Stimulated activated CD8-positive, alpha-beta memory T cell treated with anti-CD3 and anti-CD28 coated beads, Interleukin-15, amount 100 ng/mL, for 4 hours (primary cell): ENCODE measurements around the gene KRTAP10-12.
"Not testable (repeated sequence)": the region's sequence is repeated elsewhere in the genome, so short reads cannot be mapped to it uniquely, and the experiment has no call there.

ENCODE experiments used
- DNase-seq, 2 donors: peaks; one replicate each; pipeline ENCODE4 v3.0.0-alpha.2; 2020; ENCODE audit warnings: low read depth in 2 of 2

Gene KRTAP10-12

GRCh38 chr21:44697172-44697810 is at the start of gene KRTAP10-12:
TSS of gene KRTAP10-12 (plus strand) at chr21:44697172. CDS start at chr21:44697202, 30 bp downstream.
- DNase-seq: not testable (repeated sequence)

GRCh38 chr21:44647222-44647552 is 49.8 kb upstream of the KRTAP10-12 start:
- no peak for DNase-seq

- DNase-seq: no peak
These were observed 48.2 kb upstream of the KRTAP10-12 start for GRCh38 chr21:44648557-44649311.

GRCh38 chr21:44649521-44650100 is 47.4 kb upstream of the KRTAP10-12 start:
- no peak for DNase-seq

- no peak for DNase-seq
These were observed 46.6 kb upstream of the KRTAP10-12 start for GRCh38 chr21:44650265-44650972.

- DNase-seq: no peak
These were observed 45.8 kb upstream of the KRTAP10-12 start for GRCh38 chr21:44650973-44651675.

GRCh38 chr21:44653123-44653522 is 43.8 kb upstream of the KRTAP10-12 start:
- DNase-seq: no peak

GRCh38 chr21:44653656-44654575 is 43.1 kb upstream of the KRTAP10-12 start:
- DNase-seq: no peak

- no peak for DNase-seq
These were observed 42.3 kb upstream of the KRTAP10-12 start, which contains the start of gene KRTAP12-4 for GRCh38 chr21:44654576-44655175. TSS of gene KRTAP12-4 (minus strand) at chr21:44654659. CDS start at chr21:44654614, 45 bp downstream.

GRCh38 chr21:44656868-44657267 is 40.1 kb upstream of the KRTAP10-12 start:
- no peak for DNase-seq

GRCh38 chr21:44657635-44658540 is 39.1 kb upstream of the KRTAP10-12 start, which contains the start of gene KRTAP12-3:
TSS of gene KRTAP12-3 (plus strand) at chr21:44657932. CDS start at chr21:44657980, 48 bp downstream.
- DNase-seq: no peak

GRCh38 chr21:44658541-44658910 is 38.4 kb upstream of the KRTAP10-12 start:
- no peak for DNase-seq

- no peak for DNase-seq
These were observed 37.9 kb upstream of the KRTAP10-12 start for GRCh38 chr21:44658913-44659595.

GRCh38 chr21:44661567-44661966 is 35.4 kb upstream of the KRTAP10-12 start:
- DNase-seq: not testable (repeated sequence)

- DNase-seq: no peak
These were observed 32.3 kb upstream of the KRTAP10-12 start for GRCh38 chr21:44664691-44665090.

- no peak for DNase-seq
These were observed 30.3 kb upstream of the KRTAP10-12 start, which contains the start of gene KRTAP12-2 for GRCh38 chr21:44666401-44667320. TSS of gene KRTAP12-2 (minus strand) at chr21:44666927. CDS start at chr21:44666886, 41 bp downstream.

- DNase-seq: no peak
These were observed 29.4 kb upstream of the KRTAP10-12 start for GRCh38 chr21:44667612-44668011.
